Motor neuron (in vitro differentiated cells): Measurements from ENCODE around the gene GBF1. TPM values are rescaled to one million over a fixed set of nuclear protein-coding genes. Genes with fewer than 3 reads are reported as not detected.
A peak's percentile ranks its signal among the peaks of the same experiment; 100 is the strongest.

Experiments used
- ATAC-seq, 8 experiments: fragments of 200-7000 bp; cut with Tn5 transposase; replicated peaks in 6 of 8; 2 replicates each; pipeline ENCODE4 v1.8.0; 2021; ENCODE audit warnings: mild to moderate bottlenecking in 8 of 8, moderate library complexity in 8 of 8
- H3K27ac ChIP-seq, 2 donors: fragments of 250-450 bp; sonication (Bioruptor Pico); 2 replicates each; pipeline ENCODE4 v1.9.0; 2021; ENCODE audit warnings: antibody characterized with exemption in 2 of 2, mild to moderate bottlenecking in 2 of 2, moderate library complexity in 1 of 2
- H3K4me1 ChIP-seq, 2 donors: fragments of 250-450 bp; sonication (Bioruptor Pico); replicated peaks in 1 of 2; 2 replicates each; pipeline ENCODE4 v1.6.1; 2021; ENCODE audit warnings: antibody characterized with exemption in 2 of 2, mild to moderate bottlenecking in 2 of 2, moderate library complexity in 1 of 2
- H3K4me3 ChIP-seq, 5 donors: fragments of 250-450 bp; sonication (Bioruptor Pico); 2 replicates each; pipeline ENCODE4 v1.9.0; 2021; ENCODE audit warnings: antibody characterized with exemption in 5 of 5, mild to moderate bottlenecking in 5 of 5, moderate library complexity in 4 of 5
- WGBS, 10 experiments: fragments of 450-650 bp; shearing (Covaris generic); methylation state at CpG; one replicate each; pipeline ENCODE4 v1.0.0; 2022; 5-methylcytosine and 5-hydroxymethylcytosine counted together
- in situ Hi-C, 9 experiments: fragments of 400-800 bp; cut with MboI; loops; one replicate each; pipeline ENCODE4 v1.15.0; 2021; ENCODE audit warnings: low sequenced_read_pairs in 9 of 9, low pct_unique_long_range_greater_than_20kb in 2 of 9; ENCODE audit not compliant: unreplicated experiment in 9 of 9
- total RNA-seq, 8 experiments: library from RNA; unstranded; fragments of 300-600 nt; gene quantifications; 2 replicates each; pipeline versions ENCODE4 v1.2.3 to v1.2.4, GENCODE V29; 2022

Gene GBF1
- total RNA-seq, 8 experiments from 2014 or later: 28.4 to 47.8 (median 39.1) TPM

GRCh38 chr10:102347236-102347828 lies 102.0 kb downstream of the GBF1 start:
- ATAC-seq: peak in 3 of 8 experiments; percentile 69 to 76 (median 69)
- Histone ChIP-seq H3K27ac (no peak overlapping the region), H3K4me3 (no peak overlapping the region), H3K4me1 (peaks cover 0 to under 1% of the 10 kb centered on the region in 2 donors)
- WGBS, 10 experiments: 20 to 80% (median 65%) methylated on average over 1 to 2 of the region's 2 CpGs; no CpG with 5 or more reads in 5 of the 10 experiments
- in situ Hi-C loops: loop anchor here in 1 of 9 experiments (25.0 kb wide), 1 partner anchor 110 kb away; the partner anchor contains the start of genes ELOVL3, GBF1 and PITX3

GRCh38 chr10:102352066-102352715 lies 106.9 kb downstream of the GBF1 start:
- WGBS, 10 experiments: 60 to 100% (median 100%) methylated on average over 1 to 4 of the region's 7 CpGs; no CpG with 5 or more reads in 1 of the 10 experiments
- in situ Hi-C loops: loop anchor here in 5 of 9 experiments (10.0 to 25.0 kb wide), 3 partner anchors 90 to 117 kb away; partner anchors contain the start of genes ELOVL3 (in 3 of the 5), GBF1 (in 3 of the 5) and PITX3 (in 3 of the 5)
- H3K27ac ChIP-seq: no peak overlapping the region
- ATAC-seq: peak in 6 of 8 experiments; percentile 31 to 93 (median 64)
- H3K4me3 ChIP-seq: no peak overlapping the region
- H3K4me1 ChIP-seq: no peaks in the 10 kb centered on the region

GRCh38 chr10:102354451-102354850 lies 109.1 kb downstream of the GBF1 start:
- H3K4me3 ChIP-seq: no peak overlapping the region
- in situ Hi-C loops: loop anchor here in 5 of 9 experiments (10.0 to 25.0 kb wide), 3 partner anchors 92 to 120 kb away; partner anchors contain the start of genes ELOVL3 (in 3 of the 5), GBF1 (in 3 of the 5) and PITX3 (in 3 of the 5)
- WGBS, 10 experiments: 31 to 100% (median 91%) methylated on average over 1 to 3 of the region's 3 CpGs; no CpG with 5 or more reads in 2 of the 10 experiments
- no peak for ATAC-seq
- H3K27ac ChIP-seq: no peak overlapping the region
- H3K4me1 ChIP-seq: no peaks in the 10 kb centered on the region

GRCh38 chr10:102358712-102359382 lies 113.5 kb downstream of the GBF1 start:
- ATAC-seq: no peak
- WGBS, 10 experiments: 80 to 100% (median 100%) methylated on average over 1 to 4 of the region's 4 CpGs; no CpG with 5 or more reads in 5 of the 10 experiments
- in situ Hi-C loops: loop anchor here in 5 of 9 experiments (10.0 to 25.0 kb wide), 3 partner anchors 97 to 124 kb away; partner anchors contain the start of genes ELOVL3 (in 3 of the 5), GBF1 (in 3 of the 5) and PITX3 (in 3 of the 5)
- Histone ChIP-seq H3K4me1 (no peaks in the 10 kb centered on the region), H3K27ac (no peak overlapping the region), H3K4me3 (no peak overlapping the region)

GRCh38 chr10:102367441-102367840 lies 122.1 kb downstream of the GBF1 start:
- in situ Hi-C loops: loop anchor here in 4 of 9 experiments (25.0 kb wide), 2 partner anchors 105 to 130 kb away; partner anchors contain the start of genes ELOVL3 (in 3 of the 4), GBF1 (in 3 of the 4) and PITX3 (in 3 of the 4)
- WGBS, 10 experiments: 100% methylated on average over 1 of the region's 1 CpG; no CpG with 5 or more reads in 8 of the 10 experiments
- Histone ChIP-seq H3K4me1 (no peaks in the 10 kb centered on the region), H3K4me3 (no peak overlapping the region), H3K27ac (no peak overlapping the region)
- ATAC-seq: no peak

- in situ Hi-C loops: loop anchor here in 4 of 9 experiments (25.0 kb wide), 2 partner anchors 106 to 131 kb away; partner anchors contain the start of genes ELOVL3 (in 3 of the 4), GBF1 (in 3 of the 4) and PITX3 (in 3 of the 4)
- ATAC-seq: no peak
These were observed 122.7 kb downstream of the GBF1 start for GRCh38 chr10:102368077-102368476.

GRCh38 chr10:102371295-102371694 lies 126.0 kb downstream of the GBF1 start:
- ATAC-seq: no peak
- H3K4me3 ChIP-seq: no peak overlapping the region
- H3K27ac ChIP-seq: no peak overlapping the region
- no peaks in the 10 kb centered on the region for H3K4me1 ChIP-seq
- WGBS, 10 experiments: 83 to 100% (median 94%) methylated on average over 1 to 2 of the region's 2 CpGs; no CpG with 5 or more reads in 5 of the 10 experiments
- in situ Hi-C loops: loop anchor here in 4 of 9 experiments (25.0 kb wide), 2 partner anchors 109 to 134 kb away; partner anchors contain the start of genes ELOVL3 (in 3 of the 4), GBF1 (in 3 of the 4) and PITX3 (in 3 of the 4)

More at GRCh38 chr10:102368077-102368476, 122.7 kb downstream of the GBF1 start:
- Histone ChIP-seq H3K4me1 (no peaks in the 10 kb centered on the region), H3K4me3 (no peak overlapping the region), H3K27ac (no peak overlapping the region)
- WGBS, 10 experiments: 53 to 100% (median 87%) methylated on average over 1 to 3 of the region's 3 CpGs; no CpG with 5 or more reads in 2 of the 10 experiments

GRCh38 chr10:102375250-102375649 lies 129.9 kb downstream of the GBF1 start:
- no peak overlapping the region for H3K27ac ChIP-seq
- peak in 3 of 8 experiments; percentile 14 to 37 (median 18) for ATAC-seq
- no peaks in the 10 kb centered on the region for H3K4me1 ChIP-seq
- in situ Hi-C loops: loop anchor here in 2 of 9 experiments (25.0 kb wide), 1 partner anchor 212 kb away; no protein-coding TSS in a partner anchor
- H3K4me3 ChIP-seq: no peak overlapping the region
- 50 to 100% (median 94%) methylated on average over 1 to 6 of the region's 7 CpGs; no CpG with 5 or more reads in 5 of the 10 experiments for WGBS, 10 experiments

GRCh38 chr10:102375867-102376266 lies 130.5 kb downstream of the GBF1 start:
- in situ Hi-C loops: loop anchor here in 2 of 9 experiments (25.0 kb wide), 1 partner anchor 211 kb away; no protein-coding TSS in a partner anchor
- 75 to 100% (median 100%) methylated on average over 1 to 2 of the region's 2 CpGs; no CpG with 5 or more reads in 5 of the 10 experiments for WGBS, 10 experiments
- H3K4me1 ChIP-seq: no peaks in the 10 kb centered on the region
- ATAC-seq: no peak
- H3K4me3 ChIP-seq: no peak overlapping the region
- no peak overlapping the region for H3K27ac ChIP-seq

GRCh38 chr10:102376901-102377300 lies 131.6 kb downstream of the GBF1 start:
- H3K27ac ChIP-seq: no peak overlapping the region
- H3K4me1 ChIP-seq: no peaks in the 10 kb centered on the region
- in situ Hi-C loops: loop anchor here in 2 of 9 experiments (25.0 kb wide), 1 partner anchor 210 kb away; no protein-coding TSS in a partner anchor
- ATAC-seq: no peak
- 87 to 100% (median 94%) methylated on average over 1 to 8 of the region's 12 CpGs; no CpG with 5 or more reads in 4 of the 10 experiments for WGBS, 10 experiments
- H3K4me3 ChIP-seq: no peak overlapping the region

- H3K4me1 ChIP-seq: no peaks in the 10 kb centered on the region
- 90 to 100% (median 95%) methylated on average over 2 to 5 of the region's 6 CpGs; no CpG with 5 or more reads in 6 of the 10 experiments for WGBS, 10 experiments
- in situ Hi-C loops: loop anchor here in 2 of 9 experiments (25.0 kb wide), 1 partner anchor 208 kb away; no protein-coding TSS in a partner anchor
- no peak overlapping the region for H3K4me3 ChIP-seq
- ATAC-seq: no peak
- H3K27ac ChIP-seq: no peak overlapping the region
These were observed 134.1 kb downstream of the GBF1 start for GRCh38 chr10:102379383-102379782.

GRCh38 chr10:102381983-102382382 lies 136.7 kb downstream of the GBF1 start:
- H3K27ac ChIP-seq: no peak overlapping the region
- in situ Hi-C loops: loop anchor here in 2 of 9 experiments (25.0 kb wide), 1 partner anchor 205 kb away; no protein-coding TSS in a partner anchor
- WGBS, 10 experiments: no CpG with 5 or more reads among the region's 9 CpGs
- no peak overlapping the region for H3K4me3 ChIP-seq
- H3K4me1 ChIP-seq: no peaks in the 10 kb centered on the region
- ATAC-seq: peak in 4 of 8 experiments; percentile 19 to 34 (median 28)
